ENCODE measurements around the gene SLC39A11. TPM values are rescaled to one million over a fixed set of nuclear protein-coding genes. Genes with fewer than 3 reads are reported as not detected.

SLC39A11 gene
- total RNA-seq, 1 experiment from 2014 or later, result 57.1 TPM

- no TSS peak for BruUV-seq (replicated peaks)
- peaks cover 25% of the 10 kb centered on the region for H3K4me1 ChIP-seq (replicated peaks; ENCODE audit: insufficient read depth)
- DNase-seq, result no peak
- TF ChIP-seq EZH2 (IDR thresholded peaks at IDR 0.05; ENCODE audit: low read depth) (no peak), CTCF (conservative IDR thresholded peaks at IDR 0.05) (no peak)
- H3K9me3 ChIP-seq (ENCODE audit: insufficient read depth, low read depth), result no peaks in the 10 kb centered on the region
- no peaks in the 10 kb centered on the region for H3K36me3 ChIP-seq (ENCODE audit: low read depth)
- no peaks in the 10 kb centered on the region for H3K79me2 ChIP-seq (ENCODE audit: low read depth)
- H3K9me2 ChIP-seq (ENCODE audit: insufficient read depth), result no peaks in the 10 kb centered on the region
- no peaks in the 10 kb centered on the region for H3K27me3 ChIP-seq (ENCODE audit: insufficient read depth, low read depth)
- H3K4me2 ChIP-seq, result no peak overlapping the region
- no peak overlapping the region for H3K27ac ChIP-seq
- H4K20me1 ChIP-seq (ENCODE audit: insufficient read depth), result no peaks in the 10 kb centered on the region
- ChIA-PET POLR2A (ENCODE audit: unreplicated experiment) (no interaction called here), CTCF (no interaction called here)
- no peak overlapping the region for H2AFZ ChIP-seq
- intact Hi-C loops (cut with micrococcal nuclease; ENCODE audit: unreplicated experiment), result loop anchor here (10.0 kb wide), 2 partner anchors 196 to 424 kb away; no protein-coding TSS in a partner anchor
- H3F3A ChIP-seq (ENCODE audit: insufficient read depth, low read depth), result peaks cover 26% of the 10 kb centered on the region
- no peak overlapping the region for H3K4me3 ChIP-seq
Observed at GRCh38 chr17:72988451-72988850, 104.0 kb downstream of the SLC39A11 start.

- Histone ChIP-seq H3K79me2 (ENCODE audit: low read depth) (no peaks in the 10 kb centered on the region), H3K4me2 (no peak overlapping the region), H3K36me3 (ENCODE audit: low read depth) (no peaks in the 10 kb centered on the region), H2AFZ (no peak overlapping the region), H3K27ac (no peak overlapping the region), H3K9me3 (ENCODE audit: insufficient read depth, low read depth) (no peaks in the 10 kb centered on the region), H3K4me3 (no peak overlapping the region), H4K20me1 (ENCODE audit: insufficient read depth) (no peaks in the 10 kb centered on the region), H3K4me1 (replicated peaks; ENCODE audit: insufficient read depth) (peaks cover 28% of the 10 kb centered on the region), H3K9me2 (ENCODE audit: insufficient read depth) (no peaks in the 10 kb centered on the region), H3K27me3 (ENCODE audit: insufficient read depth, low read depth) (no peaks in the 10 kb centered on the region), H3F3A (ENCODE audit: insufficient read depth, low read depth) (peaks cover 32% of the 10 kb centered on the region)
- DNase-seq, result no peak
- TF ChIP-seq EZH2 (IDR thresholded peaks at IDR 0.05; ENCODE audit: low read depth) (no peak), CTCF (conservative IDR thresholded peaks at IDR 0.05) (no peak)
- intact Hi-C loops (cut with micrococcal nuclease; ENCODE audit: unreplicated experiment), result loop anchor here (10.0 kb wide), 2 partner anchors 198 to 422 kb away; no protein-coding TSS in a partner anchor
- ChIA-PET POLR2A (ENCODE audit: unreplicated experiment) (no interaction called here), CTCF (no interaction called here)
- no TSS peak for BruUV-seq (replicated peaks)
Observed at GRCh38 chr17:72987166-72987565, 105.3 kb downstream of the SLC39A11 start.

- Histone ChIP-seq H3K27ac (peak overlapping the region; percentile 89), H3K4me2 (no peak overlapping the region), H4K20me1 (ENCODE audit: insufficient read depth) (no peaks in the 10 kb centered on the region), H2AFZ (no peak overlapping the region), H3K79me2 (ENCODE audit: low read depth) (no peaks in the 10 kb centered on the region), H3F3A (ENCODE audit: insufficient read depth, low read depth) (peaks cover 32% of the 10 kb centered on the region), H3K36me3 (ENCODE audit: low read depth) (no peaks in the 10 kb centered on the region), H3K27me3 (ENCODE audit: insufficient read depth, low read depth) (no peaks in the 10 kb centered on the region), H3K9me3 (ENCODE audit: insufficient read depth, low read depth) (no peaks in the 10 kb centered on the region), H3K9me2 (ENCODE audit: insufficient read depth) (no peaks in the 10 kb centered on the region), H3K4me1 (replicated peaks; ENCODE audit: insufficient read depth) (peaks cover 28% of the 10 kb centered on the region), H3K4me3 (no peak overlapping the region)
- DNase-seq, result peak in 1 of 2 experiments; percentile 47
- intact Hi-C loops (cut with micrococcal nuclease; ENCODE audit: unreplicated experiment), result loop anchor here (1.0 to 10.0 kb wide), 4 partner anchors 9 to 421 kb away; no protein-coding TSS in a partner anchor
- peak; percentile 90 for TF ChIP-seq CTCF (conservative IDR thresholded peaks at IDR 0.05)
- no peak for TF ChIP-seq EZH2 (IDR thresholded peaks at IDR 0.05; ENCODE audit: low read depth)
- BruUV-seq (replicated peaks), result no TSS peak
- ChIA-PET POLR2A (ENCODE audit: unreplicated experiment) (interaction anchor here (0.6 kb wide), 1 partner anchor 1499 kb away, joined by 3 read pairs; no protein-coding TSS in a partner anchor), CTCF (interaction anchor here (0.7 to 1.5 kb wide), 4 partner anchors 9 to 269 kb away, joined by 3 to 5 read pairs (median 4); no protein-coding TSS in a partner anchor)
Observed at GRCh38 chr17:72985882-72986720, 106.4 kb downstream of the SLC39A11 start.

Data from PC-9 (cell line).